ENCODE results near the gene TGM4. TPM values are rescaled to one million over a fixed set of nuclear protein-coding genes. Genes with fewer than 3 reads are reported as not detected.

Gene TGM4
- polyA plus RNA-seq, 1 donor = 0.04 TPM

GRCh38 chr3:44950275-44950734 lies 75.9 kb downstream of the TGM4 start:
- no peaks in the 10 kb centered on the region for H3K9me3 ChIP-seq (ENCODE audit: control insufficient read depth, low read depth, low read length)
- H3K27ac ChIP-seq (ENCODE audit: low read length) = no peak overlapping the region
- no peaks in the 10 kb centered on the region for H3K4me1 ChIP-seq (ENCODE audit: control insufficient read depth, insufficient read depth, low read length)
- H3K27me3 ChIP-seq (ENCODE audit: control insufficient read depth, insufficient read depth, low read length) = no peaks in the 10 kb centered on the region
- H3K4me3 ChIP-seq (ENCODE audit: low read length) = no peak overlapping the region
- H3K36me3 ChIP-seq (ENCODE audit: control insufficient read depth, insufficient read depth, low read length) = peaks cover 44% of the 10 kb centered on the region
- DNase-seq = no peak
- WGBS (ENCODE audit: insufficient coverage, low lambda C conversion rate) = no CpG with 5 or more reads among the region's 2 CpGs

- Histone ChIP-seq H3K9me3 (ENCODE audit: control insufficient read depth, low read depth, low read length) (no peaks in the 10 kb centered on the region), H3K4me1 (ENCODE audit: control insufficient read depth, insufficient read depth, low read length) (no peaks in the 10 kb centered on the region), H3K27me3 (ENCODE audit: control insufficient read depth, insufficient read depth, low read length) (no peaks in the 10 kb centered on the region), H3K4me3 (ENCODE audit: low read length) (no peak overlapping the region), H3K36me3 (ENCODE audit: control insufficient read depth, insufficient read depth, low read length) (peaks cover 48% of the 10 kb centered on the region), H3K27ac (ENCODE audit: low read length) (no peak overlapping the region)
- WGBS (ENCODE audit: insufficient coverage, low lambda C conversion rate) = no CpG with 5 or more reads among the region's 3 CpGs
- DNase-seq = no peak
Observed at GRCh38 chr3:44952689-44953088, 78.3 kb downstream of the TGM4 start.

GRCh38 chr3:44954304-44954703 lies 79.9 kb downstream of the TGM4 start:
- no peaks in the 10 kb centered on the region for H3K4me1 ChIP-seq (ENCODE audit: control insufficient read depth, insufficient read depth, low read length)
- no peaks in the 10 kb centered on the region for H3K27me3 ChIP-seq (ENCODE audit: control insufficient read depth, insufficient read depth, low read length)
- no peak for DNase-seq
- H3K27ac ChIP-seq (ENCODE audit: low read length) = no peak overlapping the region
- no CpG with 5 or more reads among the region's 5 CpGs for WGBS (ENCODE audit: insufficient coverage, low lambda C conversion rate)
- no peaks in the 10 kb centered on the region for H3K9me3 ChIP-seq (ENCODE audit: control insufficient read depth, low read depth, low read length)
- peaks cover 55% of the 10 kb centered on the region for H3K36me3 ChIP-seq (ENCODE audit: control insufficient read depth, insufficient read depth, low read length)
- no peak overlapping the region for H3K4me3 ChIP-seq (ENCODE audit: low read length)

- DNase-seq = no peak
- no peaks in the 10 kb centered on the region for H3K4me1 ChIP-seq (ENCODE audit: control insufficient read depth, insufficient read depth, low read length)
- H3K27me3 ChIP-seq (ENCODE audit: control insufficient read depth, insufficient read depth, low read length) = no peaks in the 10 kb centered on the region
- no peak overlapping the region for H3K4me3 ChIP-seq (ENCODE audit: low read length)
- no peak overlapping the region for H3K27ac ChIP-seq (ENCODE audit: low read length)
- peaks cover 55% of the 10 kb centered on the region for H3K36me3 ChIP-seq (ENCODE audit: control insufficient read depth, insufficient read depth, low read length)
- WGBS (ENCODE audit: insufficient coverage, low lambda C conversion rate) = no CpG with 5 or more reads among the region's 3 CpGs
- H3K9me3 ChIP-seq (ENCODE audit: control insufficient read depth, low read depth, low read length) = no peaks in the 10 kb centered on the region
Observed at GRCh38 chr3:44954962-44955361, 80.6 kb downstream of the TGM4 start.

GRCh38 chr3:44955917-44956316 lies 81.5 kb downstream of the TGM4 start:
- H3K4me3 ChIP-seq (ENCODE audit: low read length) = no peak overlapping the region
- no peaks in the 10 kb centered on the region for H3K9me3 ChIP-seq (ENCODE audit: control insufficient read depth, low read depth, low read length)
- DNase-seq = no peak
- no peaks in the 10 kb centered on the region for H3K27me3 ChIP-seq (ENCODE audit: control insufficient read depth, insufficient read depth, low read length)
- no peaks in the 10 kb centered on the region for H3K4me1 ChIP-seq (ENCODE audit: control insufficient read depth, insufficient read depth, low read length)
- no CpG with 5 or more reads among the region's 1 CpG for WGBS (ENCODE audit: insufficient coverage, low lambda C conversion rate)
- peaks cover 55% of the 10 kb centered on the region for H3K36me3 ChIP-seq (ENCODE audit: control insufficient read depth, insufficient read depth, low read length)
- H3K27ac ChIP-seq (ENCODE audit: low read length) = no peak overlapping the region

- Histone ChIP-seq H3K4me3 (ENCODE audit: low read length) (no peak overlapping the region), H3K27me3 (ENCODE audit: control insufficient read depth, insufficient read depth, low read length) (no peaks in the 10 kb centered on the region), H3K27ac (ENCODE audit: low read length) (no peak overlapping the region), H3K9me3 (ENCODE audit: control insufficient read depth, low read depth, low read length) (no peaks in the 10 kb centered on the region), H3K36me3 (ENCODE audit: control insufficient read depth, insufficient read depth, low read length) (peaks cover 47% of the 10 kb centered on the region), H3K4me1 (ENCODE audit: control insufficient read depth, insufficient read depth, low read length) (no peaks in the 10 kb centered on the region)
- no peak for DNase-seq
- no CpG with 5 or more reads among the region's 4 CpGs for WGBS (ENCODE audit: insufficient coverage, low lambda C conversion rate)
Observed at GRCh38 chr3:44957986-44958385, 83.6 kb downstream of the TGM4 start.

- Histone ChIP-seq H3K4me3 (ENCODE audit: low read length) (no peak overlapping the region), H3K4me1 (ENCODE audit: control insufficient read depth, insufficient read depth, low read length) (no peaks in the 10 kb centered on the region), H3K27me3 (ENCODE audit: control insufficient read depth, insufficient read depth, low read length) (no peaks in the 10 kb centered on the region), H3K9me3 (ENCODE audit: control insufficient read depth, low read depth, low read length) (no peaks in the 10 kb centered on the region), H3K27ac (ENCODE audit: low read length) (no peak overlapping the region), H3K36me3 (ENCODE audit: control insufficient read depth, insufficient read depth, low read length) (peaks cover 45% of the 10 kb centered on the region)
- 100% methylated on average over 2 of the region's 7 CpGs for WGBS (ENCODE audit: insufficient coverage, low lambda C conversion rate)
- no peak for DNase-seq
Observed at GRCh38 chr3:44958386-44958785, 84.0 kb downstream of the TGM4 start.

GRCh38 chr3:44960387-44961026 lies 86.1 kb downstream of the TGM4 start:
- Histone ChIP-seq H3K4me1 (ENCODE audit: control insufficient read depth, insufficient read depth, low read length) (no peaks in the 10 kb centered on the region), H3K27me3 (ENCODE audit: control insufficient read depth, insufficient read depth, low read length) (no peaks in the 10 kb centered on the region), H3K27ac (ENCODE audit: low read length) (peak overlapping the region; percentile 49), H3K4me3 (ENCODE audit: low read length) (no peak overlapping the region), H3K9me3 (ENCODE audit: control insufficient read depth, low read depth, low read length) (no peaks in the 10 kb centered on the region), H3K36me3 (ENCODE audit: control insufficient read depth, insufficient read depth, low read length) (peaks cover 30% of the 10 kb centered on the region)
- no CpG with 5 or more reads among the region's 3 CpGs for WGBS (ENCODE audit: insufficient coverage, low lambda C conversion rate)
- no peak for DNase-seq

- Histone ChIP-seq H3K27me3 (ENCODE audit: control insufficient read depth, insufficient read depth, low read length) (no peaks in the 10 kb centered on the region), H3K27ac (ENCODE audit: low read length) (no peak overlapping the region), H3K9me3 (ENCODE audit: control insufficient read depth, low read depth, low read length) (no peaks in the 10 kb centered on the region), H3K4me1 (ENCODE audit: control insufficient read depth, insufficient read depth, low read length) (peaks cover 1% of the 10 kb centered on the region), H3K36me3 (ENCODE audit: control insufficient read depth, insufficient read depth, low read length) (peaks cover 21% of the 10 kb centered on the region), H3K4me3 (ENCODE audit: low read length) (no peak overlapping the region)
- DNase-seq = no peak
- no CpG with 5 or more reads among the region's 3 CpGs for WGBS (ENCODE audit: insufficient coverage, low lambda C conversion rate)
Observed at GRCh38 chr3:44961888-44962287, 87.5 kb downstream of the TGM4 start.

GRCh38 chr3:44962621-44963393 lies 88.4 kb downstream of the TGM4 start:
- no peaks in the 10 kb centered on the region for H3K27me3 ChIP-seq (ENCODE audit: control insufficient read depth, insufficient read depth, low read length)
- WGBS (ENCODE audit: insufficient coverage, low lambda C conversion rate) = no CpG with 5 or more reads among the region's 6 CpGs
- H3K27ac ChIP-seq (ENCODE audit: low read length) = no peak overlapping the region
- H3K36me3 ChIP-seq (ENCODE audit: control insufficient read depth, insufficient read depth, low read length) = peaks cover 13% of the 10 kb centered on the region
- no peak for DNase-seq
- no peaks in the 10 kb centered on the region for H3K9me3 ChIP-seq (ENCODE audit: control insufficient read depth, low read depth, low read length)
- H3K4me1 ChIP-seq (ENCODE audit: control insufficient read depth, insufficient read depth, low read length) = peaks cover 5% of the 10 kb centered on the region
- H3K4me3 ChIP-seq (ENCODE audit: low read length) = no peak overlapping the region
